ENCODE measurements around the gene NKD2. TPM values are rescaled to one million over a fixed set of nuclear protein-coding genes. Genes with fewer than 3 reads are reported as not detected.
"Not testable (repeated sequence)": the region's sequence is repeated elsewhere in the genome, so short reads cannot be mapped to it uniquely, and the experiment has no call there.

Gene NKD2
- total RNA-seq, 1 donor from 2014 or later = 3.7 TPM

DNA sequence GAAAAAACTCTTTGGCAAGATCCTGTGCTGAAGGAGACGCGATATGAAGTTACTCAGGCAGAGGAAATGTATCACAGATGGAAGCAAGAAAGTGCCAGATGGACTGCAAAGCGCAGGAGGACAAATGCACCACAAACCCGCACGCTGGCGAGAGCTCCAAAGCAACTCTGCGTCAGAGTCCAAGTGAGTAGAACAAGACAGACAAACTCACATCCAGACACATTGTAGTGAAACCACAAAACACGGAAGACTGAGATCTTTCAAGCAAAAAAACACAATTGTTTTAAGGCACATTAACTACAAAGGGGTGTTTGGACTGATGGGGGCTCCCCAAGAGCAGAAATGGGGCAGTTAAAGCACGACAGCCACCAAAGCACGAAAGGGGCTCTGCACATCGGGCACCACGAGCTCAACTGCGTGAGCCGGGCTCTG is 39.2 kb upstream of the NKD2 start:
- H3K4me1 ChIP-seq = peaks cover 6% of the 10 kb centered on the region
- peaks cover 7% of the 10 kb centered on the region for H3K9me3 ChIP-seq (replicated peaks)
- intact Hi-C loops (cut with micrococcal nuclease) = no loop called here
- DNase-seq = no peak
- TF ChIP-seq CTCF (IDR thresholded peaks at IDR 0.05; ENCODE audit: borderline replicate concordance) = no peak
- no peak overlapping the region for H3K4me3 ChIP-seq
- H3K27ac ChIP-seq (replicated peaks) = peak overlapping the region; percentile 51
- peaks cover 51% of the 10 kb centered on the region for H3K27me3 ChIP-seq (ENCODE audit: low read depth)
- no peaks in the 10 kb centered on the region for H3K36me3 ChIP-seq

- peaks cover 26% of the 10 kb centered on the region for H3K27me3 ChIP-seq (ENCODE audit: low read depth)
- H3K27ac ChIP-seq (replicated peaks); H3K4me3 ChIP-seq; H3K9me3 ChIP-seq (replicated peaks); DNase-seq; H3K36me3 ChIP-seq; intact Hi-C loops (cut with micrococcal nuclease); H3K4me1 ChIP-seq: not testable (repeated sequence)
These were observed 36.0 kb upstream of the NKD2 start for GRCh38 chr5:972575-972974.

DNA sequence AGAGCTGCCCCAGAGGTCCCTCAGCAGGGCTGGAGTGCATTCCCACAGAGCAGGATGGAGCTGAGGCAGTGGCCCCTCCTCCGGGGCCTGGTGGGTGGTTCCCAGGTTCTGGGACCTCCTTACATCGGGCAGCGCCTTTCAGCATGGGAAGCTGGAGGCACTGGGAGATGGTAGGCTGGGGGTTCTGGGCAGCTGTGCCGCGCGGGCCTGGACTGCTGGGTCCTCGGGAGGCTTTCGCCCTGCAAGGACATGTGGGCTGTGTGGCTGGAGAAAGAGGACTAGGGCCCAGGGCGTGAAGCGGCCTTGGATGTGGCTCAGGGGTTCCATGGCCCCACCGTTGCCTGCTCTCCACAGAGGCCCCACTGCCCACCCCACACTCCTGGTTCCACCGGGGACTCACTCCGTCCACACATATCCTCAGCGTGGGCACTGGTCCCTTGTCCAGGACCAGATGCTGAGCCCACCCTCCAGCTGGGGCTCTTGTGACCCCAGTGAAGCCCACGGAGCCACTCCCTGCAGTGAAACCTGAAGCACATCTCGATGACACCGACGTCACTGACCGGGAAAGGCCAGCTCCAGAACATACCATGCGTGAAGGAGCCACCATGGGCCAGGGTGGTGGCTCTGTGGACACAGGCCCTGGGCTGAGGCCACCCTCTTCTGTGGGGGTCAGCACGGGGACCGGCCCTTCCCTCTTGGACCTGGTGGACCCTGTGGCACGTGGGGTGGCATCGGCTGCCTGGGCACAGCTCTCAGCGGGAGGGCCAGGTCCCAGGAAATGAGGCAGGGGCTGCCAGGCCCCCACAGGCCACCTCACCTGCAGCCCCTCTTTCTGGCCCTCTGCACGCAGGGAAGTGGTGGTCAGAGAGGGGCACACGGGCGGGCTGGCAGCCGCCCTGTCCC is 31.5 kb upstream of the NKD2 start:
- no peaks in the 10 kb centered on the region for H3K27me3 ChIP-seq (ENCODE audit: low read depth)
- H3K4me3 ChIP-seq = no peak overlapping the region
- H3K9me3 ChIP-seq (replicated peaks) = no peaks in the 10 kb centered on the region
- no peak overlapping the region for H3K27ac ChIP-seq (replicated peaks)
- intact Hi-C loops (cut with micrococcal nuclease) = no loop called here
- peaks cover 17% of the 10 kb centered on the region for H3K4me1 ChIP-seq
- H3K36me3 ChIP-seq = no peaks in the 10 kb centered on the region
- no peak for TF ChIP-seq CTCF (IDR thresholded peaks at IDR 0.05; ENCODE audit: borderline replicate concordance)
- DNase-seq = no peak

- DNase-seq = no peak
- intact Hi-C loops (cut with micrococcal nuclease) = no loop called here
- TF ChIP-seq CTCF (IDR thresholded peaks at IDR 0.05; ENCODE audit: borderline replicate concordance) = no peak
- Histone ChIP-seq H3K9me3 (replicated peaks) (no peaks in the 10 kb centered on the region), H3K4me1 (peaks cover 17% of the 10 kb centered on the region), H3K4me3 (no peak overlapping the region), H3K27me3 (ENCODE audit: low read depth) (peaks cover 8% of the 10 kb centered on the region), H3K27ac (replicated peaks) (no peak overlapping the region), H3K36me3 (no peaks in the 10 kb centered on the region)
These were observed 30.5 kb upstream of the NKD2 start for GRCh38 chr5:978054-978453.

DNA sequence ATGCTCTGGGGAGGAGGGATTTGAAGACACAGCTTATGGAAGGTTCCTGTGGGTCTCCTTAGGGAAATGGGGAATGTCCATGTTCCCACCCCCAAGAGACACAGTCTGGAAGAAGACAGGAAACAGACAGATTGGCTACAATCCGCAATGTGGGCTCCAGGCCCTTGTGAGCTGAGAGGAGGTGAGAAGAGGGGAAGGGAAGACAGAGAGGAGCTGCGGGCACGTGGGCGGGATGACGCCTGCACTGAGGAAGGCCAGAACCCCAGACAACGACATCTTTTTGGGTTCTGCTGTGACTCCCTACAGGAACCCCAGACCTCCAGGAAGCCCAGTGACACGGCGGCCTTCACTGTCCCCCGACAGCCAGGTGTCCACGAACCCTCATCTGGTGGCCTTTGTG is 29.9 kb upstream of the NKD2 start:
- intact Hi-C loops (cut with micrococcal nuclease) = no loop called here
- peaks cover 17% of the 10 kb centered on the region for H3K4me1 ChIP-seq

More for the DNA sequence above, 29.9 kb upstream of the NKD2 start:
- DNase-seq = no peak
- no peak for TF ChIP-seq CTCF (IDR thresholded peaks at IDR 0.05; ENCODE audit: borderline replicate concordance)
- Histone ChIP-seq H3K9me3 (replicated peaks) (no peaks in the 10 kb centered on the region), H3K27ac (replicated peaks) (no peak overlapping the region), H3K4me3 (no peak overlapping the region), H3K27me3 (ENCODE audit: low read depth) (peaks cover 9% of the 10 kb centered on the region), H3K36me3 (no peaks in the 10 kb centered on the region)

All from left ventricle myocardium inferior (tissue), 1 donor.